NCI-H2227 treated with DMSO at 0.1 percent for 48 hours (cell line): ENCODE measurements around the gene ALDH3B1.

Experiments
- DNase-seq: peaks from one replicate; lab custom pipeline; 2025; lab: John Stamatoyannopoulos, UW

ALDH3B1 gene

GRCh38 chr11:68032997-68033707 is 23.0 kb downstream of the ALDH3B1 start:
- no peak for DNase-seq

GRCh38 chr11:68033708-68034045 is 23.6 kb downstream of the ALDH3B1 start:
- DNase-seq = no peak

- DNase-seq = no peak
Observed at GRCh38 chr11:68035266-68035876, 25.2 kb downstream of the ALDH3B1 start.

- DNase-seq = no peak
Observed at GRCh38 chr11:68036141-68036716, 26.1 kb downstream of the ALDH3B1 start.

GRCh38 chr11:68036717-68037239 is 26.7 kb downstream of the ALDH3B1 start:
- no peak for DNase-seq

- DNase-seq = no peak
Observed at GRCh38 chr11:68037411-68038225, 27.5 kb downstream of the ALDH3B1 start.

- no peak for DNase-seq
Observed at GRCh38 chr11:68038226-68038717, 28.1 kb downstream of the ALDH3B1 start.

GRCh38 chr11:68038718-68039525 is 28.8 kb downstream of the ALDH3B1 start, which contains the start of gene TCIRG1:
TCIRG1 (plus strand) TSS chr11:68039025; CDS start chr11:68041272, 2,247 bp downstream.
- no peak for DNase-seq

GRCh38 chr11:68039526-68040086 is 29.5 kb downstream of the ALDH3B1 start:
- no peak for DNase-seq

- DNase-seq = no peak
Observed at GRCh38 chr11:68040101-68040956, 30.2 kb downstream of the ALDH3B1 start.

GRCh38 chr11:68040957-68041591 is 30.9 kb downstream of the ALDH3B1 start:
- no peak for DNase-seq

GRCh38 chr11:68041617-68042218 is 31.6 kb downstream of the ALDH3B1 start:
- no peak for DNase-seq

GRCh38 chr11:68042219-68043028 is 32.3 kb downstream of the ALDH3B1 start:
- no peak for DNase-seq

- DNase-seq = no peak
Observed at GRCh38 chr11:68043029-68043348, 32.9 kb downstream of the ALDH3B1 start.

GRCh38 chr11:68043349-68044144 is 33.4 kb downstream of the ALDH3B1 start:
- DNase-seq = no peak

GRCh38 chr11:68044145-68044813 is 34.2 kb downstream of the ALDH3B1 start:
- no peak for DNase-seq

- DNase-seq = no peak
Observed at GRCh38 chr11:68044898-68045351, 34.8 kb downstream of the ALDH3B1 start.
